HT1080 (cell line): ENCODE measurements around the gene EBLN1. TPM values are rescaled to one million over a fixed set of nuclear protein-coding genes. Genes with fewer than 3 reads are reported as not detected.

Experiments used
- total RNA-seq: library from RNA; depleted of rRNA; stranded (reverse); fragments of >200 nt; shearing (Covaris generic); gene quantifications from 2 replicates; pipeline ENCODE4 v1.2.3, GENCODE V29; 2014; rRNA removed

Gene EBLN1
- total RNA-seq, 1 experiment from 2014 or later, result 0.29 TPM

Other genes with a start within 250 kb of the EBLN1 start
- gene DNAJC1, start 214.3 kb downstream of the EBLN1 start, total RNA-seq, result 21.8 and 23.0 TPM in 2 replicates
- gene COMMD3, start 98.4 kb upstream of the EBLN1 start, total RNA-seq, result 60.6 and 68.4 TPM in 2 replicates
- 83.6 and 93.3 TPM in 2 replicates for gene BMI1, start 103.1 kb upstream of the EBLN1 start, total RNA-seq
- gene SPAG6, start 127.5 kb upstream of the EBLN1 start, total RNA-seq, result not detected in 2 replicates